Liver (tissue), 9 donors: ENCODE results near the gene PLPP3. TPM values are rescaled to one million over a fixed set of nuclear protein-coding genes. Genes with fewer than 3 reads are reported as not detected.

Experiments
- DNase-seq: peaks from one replicate; pipeline ENCODE4 v3.0.0-alpha.2; 2017; ENCODE audit warnings: low spot score
- H3K27ac ChIP-seq, 2 donors: one replicate each; pipeline ENCODE4 v1.7.0; 2013; ENCODE audit warnings: inconsistent platforms in 2 of 2, low read length in 2 of 2, control low read depth in 1 of 2, low read depth in 1 of 2, mild to moderate bottlenecking in 1 of 2
- H3K27me3 ChIP-seq, 4 donors: one replicate each; pipeline versions ENCODE4 v1.6.1 to v1.7.0; 2013; ENCODE audit warnings: low read length in 3 of 4, inconsistent platforms in 1 of 4, mild to moderate bottlenecking in 1 of 4, moderate library complexity in 1 of 4; ENCODE audit not compliant: control insufficient read depth in 4 of 4, insufficient read depth in 4 of 4
- H3K36me3 ChIP-seq, 4 donors: one replicate each; pipeline versions ENCODE4 v1.6.1 to v1.7.0; 2013; ENCODE audit warnings: low read length in 3 of 4, mild to moderate bottlenecking in 3 of 4, low read depth in 1 of 4, moderate library complexity in 1 of 4; ENCODE audit not compliant: control insufficient read depth in 4 of 4, insufficient read depth in 3 of 4
- H3K4me1 ChIP-seq, 4 donors: one replicate each; pipeline versions ENCODE4 v1.6.1 to v1.7.0; 2013; ENCODE audit warnings: low read length in 3 of 4, mild to moderate bottlenecking in 3 of 4, moderate library complexity in 1 of 4; ENCODE audit not compliant: control insufficient read depth in 4 of 4, insufficient read depth in 4 of 4
- H3K4me3 ChIP-seq, 3 donors: one replicate each; pipeline versions ENCODE4 v1.6.1 to v1.7.0; 2013; ENCODE audit warnings: low read length in 3 of 3, control low read depth in 1 of 3, low read depth in 1 of 3, mild to moderate bottlenecking in 1 of 3
- H3K9ac ChIP-seq, 2 donors: one replicate each; pipeline ENCODE4 v1.7.0; 2013; ENCODE audit warnings: low read length in 2 of 2, mild to moderate bottlenecking in 2 of 2, moderate library complexity in 2 of 2, control low read depth in 1 of 2, low read depth in 1 of 2
- H3K9me3 ChIP-seq, 4 donors: one replicate each; pipeline versions ENCODE4 v1.6.1 to v1.7.0; 2013; ENCODE audit warnings: low read length in 3 of 4; ENCODE audit not compliant: control insufficient read depth in 4 of 4
- EGR1 ChIP-seq, 2 donors: IDR thresholded peaks; 2 replicates each; pipeline ENCODE4 v1.6.1; 2016 to 2018; ENCODE audit warnings: antibody characterized with exemption in 2 of 2, low read depth in 2 of 2
- FOXA1 ChIP-seq: IDR thresholded peaks from 2 replicates; pipeline ENCODE4 v1.6.1; 2016; ENCODE audit warnings: antibody characterized with exemption
- FOXA2 ChIP-seq: IDR thresholded peaks from 2 replicates; pipeline ENCODE4 v1.6.1; 2016; ENCODE audit warnings: antibody characterized with exemption
- GABPA ChIP-seq, 2 donors: IDR thresholded peaks in 1 of 2; conservative IDR thresholded peaks in 1 of 2; 2 replicates each; pipeline ENCODE4 v1.6.1; 2016; ENCODE audit warnings: antibody characterized with exemption in 2 of 2, mild to moderate bottlenecking in 1 of 2, moderate library complexity in 1 of 2
- HNF4A ChIP-seq, 2 donors: conservative IDR thresholded peaks; 2 replicates each; pipeline ENCODE4 v1.6.1; 2016; ENCODE audit warnings: antibody characterized with exemption in 2 of 2, mild to moderate bottlenecking in 2 of 2
- JUND ChIP-seq, 2 donors: IDR thresholded peaks; 2 replicates each; pipeline ENCODE4 v1.6.1; 2016; ENCODE audit warnings: antibody characterized with exemption in 2 of 2
- NR2F2 ChIP-seq: IDR thresholded peaks from 2 replicates; pipeline ENCODE4 v1.6.1; 2016; ENCODE audit warnings: antibody characterized with exemption
- RAD21 ChIP-seq, 2 donors: IDR thresholded peaks; 2 replicates each; pipeline ENCODE4 v1.6.1; 2016; ENCODE audit warnings: antibody characterized with exemption in 2 of 2, mild to moderate bottlenecking in 2 of 2
- RXRA ChIP-seq, 2 donors: IDR thresholded peaks; 2 replicates each; pipeline ENCODE4 v1.6.1; 2017 to 2018; ENCODE audit warnings: antibody characterized with exemption in 2 of 2, mild to moderate bottlenecking in 1 of 2
- SP1 ChIP-seq: IDR thresholded peaks from 2 replicates; pipeline ENCODE4 v1.6.1; 2018; ENCODE audit warnings: antibody characterized with exemption, mild to moderate bottlenecking
- TAF1 ChIP-seq: conservative IDR thresholded peaks from 2 replicates; pipeline ENCODE4 v1.6.1; 2016; ENCODE audit warnings: antibody characterized with exemption, mild to moderate bottlenecking
- YY1 ChIP-seq: IDR thresholded peaks from 2 replicates; pipeline ENCODE4 v1.6.1; 2016; ENCODE audit warnings: antibody characterized with exemption, mild to moderate bottlenecking
- WGBS: extraction: QIAGEN DNeasy Blood & Tissue Kit; methylation state at CpG from one replicate; pipeline ENCODE4 v1.1.7; 2013; 5-methylcytosine and 5-hydroxymethylcytosine counted together
- polyA plus RNA-seq, 2 donors: library from polyadenylated mRNA; stranded (reverse) in 1 of 2; unstranded in 1 of 2; fragments of 200-250 nt in 1 of 2; fragments of >200 nt in 1 of 2; fragmentation: Nextera tagmentation in 1 of 2; extraction: Ambion mirVana in 1 of 2; gene quantifications; one replicate each; pipeline versions ENCODE4 v1.2.1 to v1.2.3, GENCODE V29; 2013 to 2015
- total RNA-seq, 2 donors: library from RNA; depleted of rRNA; stranded (reverse); fragments of >200 nt; gene quantifications; one replicate each; pipeline ENCODE4 v1.2.3, GENCODE V29; 2014
- TF ChIP-seq, protein P1 (sequence below): IDR thresholded peaks from 2 replicates; pipeline ENCODE4 v1.6.1; 2016; ENCODE audit warnings: antibody characterized with exemption, mild to moderate bottlenecking
- TF ChIP-seq, protein P2 (sequence below): IDR thresholded peaks from 2 replicates; pipeline ENCODE4 v1.6.1; 2016; ENCODE audit warnings: antibody characterized with exemption
- TF ChIP-seq, protein P3 (sequence below): IDR thresholded peaks from 2 replicates; pipeline ENCODE4 v1.6.1; 2016; ENCODE audit warnings: antibody characterized with exemption
- TF ChIP-seq, protein P4 (sequence below): IDR thresholded peaks from 2 replicates; pipeline ENCODE4 v1.6.1; 2016; ENCODE audit warnings: antibody characterized with exemption
- donor health status: healthy.
- donor health status: healthy.
- donor health status: healthy.
- donor health status: healthy.
- donor health status: healthy.

PLPP3 gene
- total and polyA plus RNA-seq, 4 donors: 46.1 to 91.2 (median 67.6) TPM

DNA sequence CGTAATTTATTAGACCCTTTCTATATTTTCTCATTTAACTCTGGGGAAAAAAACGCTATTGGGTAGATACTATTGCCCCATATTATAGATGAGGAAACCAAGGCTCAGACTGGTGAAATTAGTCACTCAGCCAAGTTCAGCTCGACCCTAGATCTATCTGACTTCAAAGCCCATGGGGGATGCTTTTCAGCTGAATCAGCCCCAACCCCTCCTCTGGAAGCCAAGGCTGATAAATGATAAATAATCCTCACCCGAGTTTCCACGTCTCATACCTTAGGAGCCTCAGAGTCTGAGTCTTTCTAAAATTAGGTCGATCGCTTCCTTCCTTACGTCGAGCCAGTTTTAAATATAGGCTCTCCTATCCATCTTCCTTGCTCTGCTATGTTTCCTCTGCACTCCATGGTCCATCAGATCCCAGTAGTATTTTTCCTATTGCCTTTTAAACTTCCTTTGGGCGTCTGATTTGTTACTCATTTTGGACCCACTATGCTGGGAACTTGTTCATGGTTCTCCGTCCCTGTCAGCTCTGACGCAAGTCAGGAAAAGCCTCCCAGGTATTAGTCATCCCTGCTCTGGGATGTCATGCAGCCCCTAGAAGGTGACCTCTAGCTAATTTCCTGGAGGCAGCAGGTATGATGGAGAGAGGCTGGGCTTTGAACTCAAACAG is 122.8 kb downstream of the PLPP3 start:
- Histone ChIP-seq H3K4me1 (peaks cover 8 to 31% (median 16%) of the 10 kb centered on the region in 4 donors), H3K27ac (peak overlapping the region; percentile 46 to 72), H3K27me3 (no peaks in the 10 kb centered on the region), H3K4me3 (no peak overlapping the region), H3K9me3 (no peaks in the 10 kb centered on the region), H3K36me3 (no peaks in the 10 kb centered on the region), H3K9ac (peak overlapping the region in 1 of 2 donors; percentile 33)
- no peak for TF ChIP-seq FOXA2
- peak; percentile 44 for TF ChIP-seq NR2F2
- TF ChIP-seq, protein P1, sequence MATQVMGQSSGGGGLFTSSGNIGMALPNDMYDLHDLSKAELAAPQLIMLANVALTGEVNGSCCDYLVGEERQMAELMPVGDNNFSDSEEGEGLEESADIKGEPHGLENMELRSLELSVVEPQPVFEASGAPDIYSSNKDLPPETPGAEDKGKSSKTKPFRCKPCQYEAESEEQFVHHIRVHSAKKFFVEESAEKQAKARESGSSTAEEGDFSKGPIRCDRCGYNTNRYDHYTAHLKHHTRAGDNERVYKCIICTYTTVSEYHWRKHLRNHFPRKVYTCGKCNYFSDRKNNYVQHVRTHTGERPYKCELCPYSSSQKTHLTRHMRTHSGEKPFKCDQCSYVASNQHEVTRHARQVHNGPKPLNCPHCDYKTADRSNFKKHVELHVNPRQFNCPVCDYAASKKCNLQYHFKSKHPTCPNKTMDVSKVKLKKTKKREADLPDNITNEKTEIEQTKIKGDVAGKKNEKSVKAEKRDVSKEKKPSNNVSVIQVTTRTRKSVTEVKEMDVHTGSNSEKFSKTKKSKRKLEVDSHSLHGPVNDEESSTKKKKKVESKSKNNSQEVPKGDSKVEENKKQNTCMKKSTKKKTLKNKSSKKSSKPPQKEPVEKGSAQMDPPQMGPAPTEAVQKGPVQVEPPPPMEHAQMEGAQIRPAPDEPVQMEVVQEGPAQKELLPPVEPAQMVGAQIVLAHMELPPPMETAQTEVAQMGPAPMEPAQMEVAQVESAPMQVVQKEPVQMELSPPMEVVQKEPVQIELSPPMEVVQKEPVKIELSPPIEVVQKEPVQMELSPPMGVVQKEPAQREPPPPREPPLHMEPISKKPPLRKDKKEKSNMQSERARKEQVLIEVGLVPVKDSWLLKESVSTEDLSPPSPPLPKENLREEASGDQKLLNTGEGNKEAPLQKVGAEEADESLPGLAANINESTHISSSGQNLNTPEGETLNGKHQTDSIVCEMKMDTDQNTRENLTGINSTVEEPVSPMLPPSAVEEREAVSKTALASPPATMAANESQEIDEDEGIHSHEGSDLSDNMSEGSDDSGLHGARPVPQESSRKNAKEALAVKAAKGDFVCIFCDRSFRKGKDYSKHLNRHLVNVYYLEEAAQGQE: no peak
- no peak for TF ChIP-seq YY1
- TF ChIP-seq RAD21 (IDR thresholded peaks at IDR 0.05): peak in 1 of 2 donors; percentile 2
- TF ChIP-seq, protein P2, sequence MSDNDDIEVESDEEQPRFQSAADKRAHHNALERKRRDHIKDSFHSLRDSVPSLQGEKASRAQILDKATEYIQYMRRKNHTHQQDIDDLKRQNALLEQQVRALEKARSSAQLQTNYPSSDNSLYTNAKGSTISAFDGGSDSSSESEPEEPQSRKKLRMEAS: no peak
- no peak for TF ChIP-seq FOXA1
- TF ChIP-seq, protein P3, sequence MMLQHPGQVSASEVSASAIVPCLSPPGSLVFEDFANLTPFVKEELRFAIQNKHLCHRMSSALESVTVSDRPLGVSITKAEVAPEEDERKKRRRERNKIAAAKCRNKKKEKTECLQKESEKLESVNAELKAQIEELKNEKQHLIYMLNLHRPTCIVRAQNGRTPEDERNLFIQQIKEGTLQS: no peak
- TF ChIP-seq RXRA (IDR thresholded peaks at IDR 0.05): peak in 1 of 2 donors; percentile 5
- no peak for TF ChIP-seq EGR1 (IDR thresholded peaks at IDR 0.05; ENCODE audit: low read depth in 2 of 2)
- TF ChIP-seq JUND (IDR thresholded peaks at IDR 0.05): peak in 1 of 2 donors; percentile 43
- TF ChIP-seq, protein P4, sequence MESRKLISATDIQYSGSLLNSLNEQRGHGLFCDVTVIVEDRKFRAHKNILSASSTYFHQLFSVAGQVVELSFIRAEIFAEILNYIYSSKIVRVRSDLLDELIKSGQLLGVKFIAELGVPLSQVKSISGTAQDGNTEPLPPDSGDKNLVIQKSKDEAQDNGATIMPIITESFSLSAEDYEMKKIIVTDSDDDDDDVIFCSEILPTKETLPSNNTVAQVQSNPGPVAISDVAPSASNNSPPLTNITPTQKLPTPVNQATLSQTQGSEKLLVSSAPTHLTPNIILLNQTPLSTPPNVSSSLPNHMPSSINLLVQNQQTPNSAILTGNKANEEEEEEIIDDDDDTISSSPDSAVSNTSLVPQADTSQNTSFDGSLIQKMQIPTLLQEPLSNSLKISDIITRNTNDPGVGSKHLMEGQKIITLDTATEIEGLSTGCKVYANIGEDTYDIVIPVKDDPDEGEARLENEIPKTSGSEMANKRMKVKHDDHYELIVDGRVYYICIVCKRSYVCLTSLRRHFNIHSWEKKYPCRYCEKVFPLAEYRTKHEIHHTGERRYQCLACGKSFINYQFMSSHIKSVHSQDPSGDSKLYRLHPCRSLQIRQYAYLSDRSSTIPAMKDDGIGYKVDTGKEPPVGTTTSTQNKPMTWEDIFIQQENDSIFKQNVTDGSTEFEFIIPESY: no peak
- no peak for TF ChIP-seq TAF1
- no peak for DNase-seq
- 82% methylated on average over 12 of the region's 12 CpGs for WGBS

DNA sequence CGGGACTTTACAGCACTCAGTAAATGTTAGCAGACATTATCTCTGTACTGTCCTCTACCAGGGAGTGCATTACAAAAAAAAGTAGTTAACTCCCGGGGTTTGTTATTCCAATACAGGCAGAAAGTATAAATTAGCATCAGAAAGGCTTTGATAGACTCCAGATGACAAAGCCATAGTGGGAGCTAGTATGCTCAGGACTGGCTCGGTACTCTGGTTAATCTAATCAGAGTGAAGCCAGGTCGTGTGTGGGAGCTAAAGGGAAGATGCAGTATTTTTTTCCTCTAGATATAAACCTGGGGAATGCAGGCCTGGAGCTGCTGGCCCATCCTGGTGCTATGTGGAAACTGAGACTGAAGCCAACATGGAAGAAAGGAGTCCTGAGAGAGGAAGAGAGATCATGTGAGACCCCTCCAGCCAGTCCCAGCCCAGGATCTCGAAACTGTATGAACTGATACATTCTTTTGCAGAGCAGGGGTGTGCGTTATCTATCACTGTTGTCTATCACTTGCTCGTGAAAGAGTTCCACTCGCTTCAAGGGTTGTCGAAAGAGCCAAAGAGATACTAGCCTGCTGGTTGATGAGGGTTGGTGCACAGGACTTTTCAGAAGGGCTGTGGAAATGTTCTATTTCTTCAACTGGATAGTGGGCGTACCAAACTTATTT is 125.8 kb downstream of the PLPP3 start:
- 75% methylated on average over 10 of the region's 10 CpGs for WGBS
- Histone ChIP-seq H3K27me3 (no peaks in the 10 kb centered on the region), H3K9ac (peak overlapping the region; percentile 39 to 87), H3K27ac (peak overlapping the region; percentile 91 to 98), H3K36me3 (no peaks in the 10 kb centered on the region), H3K9me3 (no peaks in the 10 kb centered on the region), H3K4me3 (no peak overlapping the region), H3K4me1 (peaks cover 9 to 43% (median 20%) of the 10 kb centered on the region in 4 donors)
- no peak for DNase-seq
- TF ChIP-seq, protein P1: no peak
- TF ChIP-seq RAD21 (IDR thresholded peaks at IDR 0.05) (no peak), GABPA (IDR thresholded peaks at IDR 0.05 in 1 of 2, conservative IDR thresholded peaks at IDR 0.05 in 1 of 2) (no peak), YY1 (no peak), SP1 (no peak), JUND (IDR thresholded peaks at IDR 0.05) (no peak), FOXA1 (no peak), FOXA2 (no peak), HNF4A (conservative IDR thresholded peaks at IDR 0.05) (no peak), TAF1 (no peak), NR2F2 (no peak), EGR1 (IDR thresholded peaks at IDR 0.05; ENCODE audit: low read depth in 2 of 2) (no peak)
- TF ChIP-seq, protein P2: no peak
- TF ChIP-seq, protein P3: no peak
- TF ChIP-seq, protein P4: no peak
